Pancreas (tissue), 10 donors: ENCODE data around the gene CD69. TPM values are rescaled to one million over a fixed set of nuclear protein-coding genes. Genes with fewer than 3 reads are reported as not detected.

Source experiments
- ATAC-seq, 4 donors: fragments of 200-7000 bp; cut with Tn5 transposase; one replicate each; pipeline versions ENCODE4 v1.8.0 to v1.9.1; 2020; ENCODE audit warnings: mild to moderate bottlenecking in 4 of 4, moderate library complexity in 4 of 4
- DNase-seq, 6 donors: peaks; one replicate each; pipeline ENCODE4 v3.0.0-alpha.2; 2020
- FAIRE-seq: peaks from 2 replicates; lab custom pipeline; 2012; peaks lifted over from hg19 to GRCh38; lab: Jason Lieb, UNC
- H3K27ac ChIP-seq, 4 donors: fragments of 200-600 bp; sonication (generic); 1 replicate in 3 of 4; 2 replicates in 1 of 4; pipeline versions ENCODE4 v1.5.0 to v1.8.0; 2020
- H3K27me3 ChIP-seq, 4 donors: fragments of 200-600 bp; one replicate each; pipeline ENCODE4 v1.8.0; 2021
- H3K36me3 ChIP-seq, 3 donors: fragments of 200-600 bp; sonication (generic) in 1 of 3; one replicate each; pipeline versions ENCODE4 v1.5.0 to v1.8.0; 2020 to 2021
- H3K4me1 ChIP-seq, 3 donors: fragments of 200-600 bp; one replicate each; pipeline ENCODE4 v1.8.0; 2021
- H3K4me3 ChIP-seq, 4 donors: fragments of 200-600 bp; sonication (generic) in 2 of 4; one replicate each; pipeline versions ENCODE4 v1.5.0 to v1.8.0; 2020 to 2021
- H3K9me3 ChIP-seq, 4 donors: fragments of 200-600 bp; one replicate each; pipeline ENCODE4 v1.8.0; 2021
- CTCF ChIP-seq, 4 donors: fragments of 200-600 bp; sonication (generic) in 3 of 4; IDR thresholded peaks; one replicate each; pipeline versions ENCODE4 v1.5.0 to v1.8.0; 2021; ENCODE audit warnings: antibody characterized with exemption in 4 of 4
- WGBS, 2 donors: extraction: QIAGEN DNeasy Blood & Tissue Kit; methylation state at CpG; one replicate each; pipeline ENCODE4 v1.1.7; 2013; 5-methylcytosine and 5-hydroxymethylcytosine counted together
- intact Hi-C, 3 donors: fragments of 100-400 bp; cut with DNase I; formaldehyde crosslinking; loops; one replicate each; pipeline versions ENCODE4 v1.11.1 to v1.14.2; 2022
- polyA plus RNA-seq, 2 donors: library from polyadenylated mRNA; stranded (reverse); fragments of 200-250 nt; gene quantifications; one replicate each; pipeline ENCODE4 v1.2.3, GENCODE V29; 2013
- total RNA-seq, 6 donors: library from RNA; stranded (reverse); fragmentation: NEBNext Ultra II Directional in 4 of 6; extraction: Animal tissue kit (Norgen Biotek cat#: 25700) in 4 of 6; gene quantifications; one replicate each; pipeline versions ENCODE4 v1.2.1 to v1.2.4, GENCODE V29; 2021 to 2023
- donor health status: healthy with polysubstance abuse.
- donor health status: DM: no; HTN: no; CAD: no; lungs with moderate emphysema.
- donor health status: DM: no; HTN: no; CAD: no.
- donor health status: control.
- donor health status: control.
- donor health status: Bipolar disorder and iron deficiency.
- donor health status: DM: yes; HTN: yes; CAD: no.
- donor health status: DM: no; HTN: no; CAD: no.
- donor health status: DM: no; HTN: no; CAD: no.
- donor health status: DM: yes; HTN: yes; CAD: no.

CD69 gene
- total RNA-seq: 1 to 10 TPM in 2 of 6 donors, under 1 TPM in 4; 0.12 to 1.9 (median 0.76) TPM
- under 1 TPM; 0.23 to 0.31 TPM for polyA plus RNA-seq

GRCh38 chr12:9760699-9761418, at the start of gene CD69:
CD69 (minus strand) TSS chr12:9760901; CDS start chr12:9760820, 81 bp downstream.
- Histone ChIP-seq H3K4me1 (peaks cover 0 to 6% (median 0%) of the 10 kb centered on the region in 3 donors), H3K9me3 (no peaks in the 10 kb centered on the region), H3K4me3 (peak within 1 kb of the TSS in 1 of 4 donors; percentile 2), H3K27ac (no peak within 1 kb of the TSS), H3K27me3 (no peaks in the 10 kb centered on the region), H3K36me3 (no peaks in the 10 kb centered on the region)
- no peak for TF ChIP-seq CTCF (IDR thresholded peaks at IDR 0.05)
- ATAC-seq (peak in 2 of 4 donors; percentile 47 to 50), DNase-seq (no peak), FAIRE-seq (no peak)
- 64 to 79% methylated on average over 6 of the region's 6 CpGs for WGBS, 2 donors
- intact Hi-C loops: no loop called here

- Histone ChIP-seq H3K4me1 (no peaks in the 10 kb centered on the region), H3K27me3 (no peaks in the 10 kb centered on the region), H3K4me3 (no peak overlapping the region), H3K9me3 (no peaks in the 10 kb centered on the region), H3K27ac (no peak overlapping the region), H3K36me3 (no peaks in the 10 kb centered on the region)
- DNase-seq (no peak), ATAC-seq (no peak), FAIRE-seq (no peak)
- intact Hi-C loops: no loop called here
- TF ChIP-seq CTCF (IDR thresholded peaks at IDR 0.05): no peak
Measured at GRCh38 chr12:9809866-9810265, 49.2 kb upstream of the CD69 start.

GRCh38 chr12:9809338-9809737, 48.6 kb upstream of the CD69 start:
- DNase-seq (no peak), ATAC-seq (no peak), FAIRE-seq (no peak)
- Histone ChIP-seq H3K36me3 (no peaks in the 10 kb centered on the region), H3K4me3 (no peak overlapping the region), H3K27me3 (no peaks in the 10 kb centered on the region), H3K9me3 (no peaks in the 10 kb centered on the region), H3K27ac (no peak overlapping the region), H3K4me1 (no peaks in the 10 kb centered on the region)
- 79 to 84% methylated on average over 4 of the region's 4 CpGs for WGBS, 2 donors
- intact Hi-C loops: no loop called here
- no peak for TF ChIP-seq CTCF (IDR thresholded peaks at IDR 0.05)

GRCh38 chr12:9808504-9808903, 47.8 kb upstream of the CD69 start:
- FAIRE-seq (no peak), ATAC-seq (no peak), DNase-seq (no peak)
- H3K9me3 ChIP-seq: no peaks in the 10 kb centered on the region
- H3K4me1 ChIP-seq: no peaks in the 10 kb centered on the region
- H3K27ac ChIP-seq: no peak overlapping the region
- H3K4me3 ChIP-seq: no peak overlapping the region
- intact Hi-C loops: no loop called here
- WGBS, 2 donors: 59 to 72% methylated on average over 3 of the region's 3 CpGs
- no peaks in the 10 kb centered on the region for H3K36me3 ChIP-seq
- no peak for TF ChIP-seq CTCF (IDR thresholded peaks at IDR 0.05)
- H3K27me3 ChIP-seq: no peaks in the 10 kb centered on the region

GRCh38 chr12:9806714-9807113, 46.0 kb upstream of the CD69 start:
- Histone ChIP-seq H3K36me3 (no peaks in the 10 kb centered on the region), H3K4me1 (no peaks in the 10 kb centered on the region), H3K9me3 (no peaks in the 10 kb centered on the region), H3K27me3 (no peaks in the 10 kb centered on the region), H3K4me3 (no peak overlapping the region), H3K27ac (no peak overlapping the region)
- DNase-seq: no peak
- FAIRE-seq: no peak
- intact Hi-C loops: no loop called here
- WGBS, 2 donors: 65 to 70% methylated on average over 4 of the region's 4 CpGs
- no peak for TF ChIP-seq CTCF (IDR thresholded peaks at IDR 0.05)
- no peak for ATAC-seq
